Esophagus squamous epithelium (tissue), 4 donors: Measurements from ENCODE around the gene ARHGEF18.

Experiments used
- POLR2A ChIP-seq, 4 donors: fragments of 450-650 bp; IDR thresholded peaks; one replicate each; pipeline ENCODE4 v1.6.1; 2017; ENCODE audit warnings: antibody characterized with exemption in 4 of 4, mild to moderate bottlenecking in 4 of 4, moderate library complexity in 3 of 4
- TF ChIP-seq, protein P1 (sequence below), 6 experiments: fragments of 450-650 bp in 4 of 6; fragments of 200-600 bp in 2 of 6; sonication (generic) in 2 of 6; IDR thresholded peaks; one replicate each; pipeline ENCODE4 v1.5.1; 2016 to 2019; ENCODE audit warnings: antibody characterized with exemption in 6 of 6, mild to moderate bottlenecking in 4 of 6, moderate library complexity in 4 of 6

DNA sequence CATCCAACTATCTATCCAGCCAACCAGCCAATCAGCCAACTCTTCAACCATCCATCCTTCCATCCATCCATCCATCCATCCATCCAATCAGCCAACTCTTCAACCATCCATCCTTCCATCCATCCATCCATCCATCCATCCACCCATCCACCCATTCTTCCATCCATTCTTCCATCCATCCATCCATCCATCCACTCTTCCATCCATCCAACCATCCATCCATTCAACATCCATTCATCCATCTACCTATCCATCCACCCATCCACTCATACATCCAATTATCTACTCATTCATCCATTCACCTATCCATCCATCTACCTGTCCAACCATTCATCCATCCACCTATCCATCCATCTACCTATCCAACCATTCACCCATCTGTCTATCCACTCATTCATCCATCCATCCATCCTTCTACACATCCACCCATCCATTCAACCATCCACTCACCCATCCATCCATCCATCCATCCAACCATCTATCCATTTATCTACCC, 9.4 kb downstream of the ARHGEF18 start:
- no peak for TF ChIP-seq POLR2A (IDR thresholded peaks at IDR 0.05)
- TF ChIP-seq, protein P1, sequence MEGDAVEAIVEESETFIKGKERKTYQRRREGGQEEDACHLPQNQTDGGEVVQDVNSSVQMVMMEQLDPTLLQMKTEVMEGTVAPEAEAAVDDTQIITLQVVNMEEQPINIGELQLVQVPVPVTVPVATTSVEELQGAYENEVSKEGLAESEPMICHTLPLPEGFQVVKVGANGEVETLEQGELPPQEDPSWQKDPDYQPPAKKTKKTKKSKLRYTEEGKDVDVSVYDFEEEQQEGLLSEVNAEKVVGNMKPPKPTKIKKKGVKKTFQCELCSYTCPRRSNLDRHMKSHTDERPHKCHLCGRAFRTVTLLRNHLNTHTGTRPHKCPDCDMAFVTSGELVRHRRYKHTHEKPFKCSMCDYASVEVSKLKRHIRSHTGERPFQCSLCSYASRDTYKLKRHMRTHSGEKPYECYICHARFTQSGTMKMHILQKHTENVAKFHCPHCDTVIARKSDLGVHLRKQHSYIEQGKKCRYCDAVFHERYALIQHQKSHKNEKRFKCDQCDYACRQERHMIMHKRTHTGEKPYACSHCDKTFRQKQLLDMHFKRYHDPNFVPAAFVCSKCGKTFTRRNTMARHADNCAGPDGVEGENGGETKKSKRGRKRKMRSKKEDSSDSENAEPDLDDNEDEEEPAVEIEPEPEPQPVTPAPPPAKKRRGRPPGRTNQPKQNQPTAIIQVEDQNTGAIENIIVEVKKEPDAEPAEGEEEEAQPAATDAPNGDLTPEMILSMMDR (IDR thresholded peaks at IDR 0.05) = no peak
